ENCODE results near the gene AKAP6.

DNA sequence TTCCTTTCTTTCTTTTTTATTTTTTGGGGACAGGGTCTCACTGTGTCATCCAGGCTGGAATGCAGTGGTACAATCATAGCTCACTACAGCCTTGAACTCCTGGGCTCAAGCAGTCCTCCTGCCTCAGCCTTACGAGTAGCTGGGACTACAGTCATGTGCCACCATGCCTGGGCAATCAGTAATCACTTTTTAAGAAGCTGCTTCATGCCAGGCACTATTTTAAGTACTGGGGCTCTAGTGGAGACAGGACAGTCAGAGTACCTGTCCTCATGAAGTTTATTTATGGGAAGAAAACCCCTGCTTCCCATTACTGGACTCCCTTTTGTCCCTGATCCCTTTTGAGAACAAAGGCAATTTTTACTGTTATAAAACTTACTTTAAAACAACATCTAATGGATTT lies 485.6 kb downstream of the AKAP6 start:
- TF ChIP-seq, protein P1, sequence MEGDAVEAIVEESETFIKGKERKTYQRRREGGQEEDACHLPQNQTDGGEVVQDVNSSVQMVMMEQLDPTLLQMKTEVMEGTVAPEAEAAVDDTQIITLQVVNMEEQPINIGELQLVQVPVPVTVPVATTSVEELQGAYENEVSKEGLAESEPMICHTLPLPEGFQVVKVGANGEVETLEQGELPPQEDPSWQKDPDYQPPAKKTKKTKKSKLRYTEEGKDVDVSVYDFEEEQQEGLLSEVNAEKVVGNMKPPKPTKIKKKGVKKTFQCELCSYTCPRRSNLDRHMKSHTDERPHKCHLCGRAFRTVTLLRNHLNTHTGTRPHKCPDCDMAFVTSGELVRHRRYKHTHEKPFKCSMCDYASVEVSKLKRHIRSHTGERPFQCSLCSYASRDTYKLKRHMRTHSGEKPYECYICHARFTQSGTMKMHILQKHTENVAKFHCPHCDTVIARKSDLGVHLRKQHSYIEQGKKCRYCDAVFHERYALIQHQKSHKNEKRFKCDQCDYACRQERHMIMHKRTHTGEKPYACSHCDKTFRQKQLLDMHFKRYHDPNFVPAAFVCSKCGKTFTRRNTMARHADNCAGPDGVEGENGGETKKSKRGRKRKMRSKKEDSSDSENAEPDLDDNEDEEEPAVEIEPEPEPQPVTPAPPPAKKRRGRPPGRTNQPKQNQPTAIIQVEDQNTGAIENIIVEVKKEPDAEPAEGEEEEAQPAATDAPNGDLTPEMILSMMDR (IDR thresholded peaks at IDR 0.05) = no peak
- no peak for TF ChIP-seq POLR2AphosphoS5 (IDR thresholded peaks at IDR 0.05)
